IMR-90 (cell line): ENCODE results near the gene KRTAP10-1. TPM values are rescaled to one million over a fixed set of nuclear protein-coding genes. Genes with fewer than 3 reads are reported as not detected.

ENCODE experiments used
- ATAC-seq: fragments of 200-7000 bp; cut with Tn5 transposase; 2 replicates; pipeline ENCODE4 v1.9.1; 2020; ENCODE audit warnings: low read depth, mild to moderate bottlenecking, moderate library complexity
- BruUV-seq: library from RNA; stranded (reverse); fragments of 400-500 nt; replicated peaks from 2 replicates; lab custom pipeline; 2021; lab: Mats Ljungman, UMichigan
- CTCF ChIA-PET: fragments of 300-600 bp; formaldehyde crosslinking; extraction: SDS; loops from one replicate; lab custom pipeline; 2021; ENCODE audit warnings: antibody characterized with exemption; lab: Yijun Ruan, JAX
- POLR2A ChIA-PET: fragments of 300-600 bp; sonication (Branson Sonifier 250); formaldehyde crosslinking; loops from one replicate; lab custom pipeline; 2022; ENCODE audit warnings: antibody characterized with exemption; ENCODE audit not compliant: unreplicated experiment; lab: Charles Lee
- DNase-seq: peaks from one replicate; pipeline ENCODE4 v3.0.0; 2013
- H2AFZ ChIP-seq: replicated peaks from 2 replicates; pipeline ENCODE3; 2013; ENCODE audit warnings: low read length, mild to moderate bottlenecking; ENCODE audit not compliant: poor library complexity
- H2AK5ac ChIP-seq: 2 replicates; pipeline ENCODE4 v1.6.1; 2013; ENCODE audit warnings: low read depth, low read length, inconsistent platforms
- H2AK9ac ChIP-seq: replicated peaks from 2 replicates; pipeline ENCODE3; 2013; ENCODE audit warnings: mild to moderate bottlenecking, low read depth, low read length, moderate library complexity; ENCODE audit not compliant: poor library complexity
- H2BK120ac ChIP-seq: 2 replicates; pipeline ENCODE4 v1.6.1; 2013; ENCODE audit warnings: low read depth, low read length, inconsistent platforms
- H2BK15ac ChIP-seq: 3 replicates; pipeline ENCODE4 v1.6.1; 2013; ENCODE audit warnings: low read depth, low read length, inconsistent platforms
- H2BK20ac ChIP-seq: 2 replicates; pipeline ENCODE4 v1.6.1; 2013; ENCODE audit warnings: low read depth, mild to moderate bottlenecking, inconsistent platforms, low read length, moderate library complexity
- H2BK5ac ChIP-seq: 2 replicates; pipeline ENCODE4 v1.6.1; 2013; ENCODE audit warnings: mild to moderate bottlenecking, low read depth, low read length, inconsistent platforms; ENCODE audit not compliant: poor library complexity, severe bottlenecking
- H3K14ac ChIP-seq: replicated peaks from 2 replicates; pipeline ENCODE4 v1.6.1; 2013; ENCODE audit warnings: low read depth, low read length, inconsistent platforms
- H3K18ac ChIP-seq: 2 replicates; pipeline ENCODE4 v1.6.1; 2013; ENCODE audit warnings: low read depth, low read length, control low read depth
- H3K23ac ChIP-seq: 2 replicates; pipeline ENCODE4 v1.6.1; 2013; ENCODE audit warnings: low read depth, low read length, inconsistent platforms
- H3K27ac ChIP-seq: 2 replicates; pipeline ENCODE4 v1.5.1; 2013; ENCODE audit warnings: mild to moderate bottlenecking, control low read depth, low read length; ENCODE audit not compliant: insufficient read depth
- H3K27me3 ChIP-seq: 2 replicates; pipeline ENCODE4 v1.6.1; 2013; ENCODE audit warnings: low read length; ENCODE audit not compliant: control insufficient read depth, insufficient read depth
- H3K36me3 ChIP-seq: 2 replicates; pipeline ENCODE4 v1.6.1; 2013; ENCODE audit warnings: low read length, mixed read lengths; ENCODE audit not compliant: control insufficient read depth, insufficient read depth
- H3K4ac ChIP-seq: 2 replicates; pipeline ENCODE4 v1.6.1; 2013; ENCODE audit warnings: low read depth, low read length, inconsistent platforms
- H3K4me1 ChIP-seq: 2 replicates; pipeline ENCODE4 v1.6.1; 2013; ENCODE audit warnings: low read length, mixed read lengths; ENCODE audit not compliant: control insufficient read depth, insufficient read depth
- H3K4me2 ChIP-seq: 2 replicates; pipeline ENCODE4 v1.6.1; 2013; ENCODE audit warnings: low read depth, mild to moderate bottlenecking, control low read depth, low read length, moderate library complexity
- H3K4me3 ChIP-seq: 2 replicates; pipeline ENCODE4 v1.5.1; 2013; ENCODE audit warnings: low read depth, mild to moderate bottlenecking, control low read depth, low read length, moderate library complexity; ENCODE audit not compliant: insufficient read depth
- H3K56ac ChIP-seq: 2 replicates; pipeline ENCODE4 v1.6.1; 2013; ENCODE audit warnings: low read length, inconsistent platforms; ENCODE audit not compliant: insufficient read depth; ENCODE audit errors: extremely low read depth
- H3K79me1 ChIP-seq, 2 experiments: 2 replicates each; pipeline ENCODE4 v1.6.1; 2013; ENCODE audit warnings: low read length in 2 of 2, inconsistent platforms in 1 of 2, low read depth in 1 of 2
- H3K9ac ChIP-seq: 2 replicates; pipeline ENCODE4 v1.6.1; 2013; ENCODE audit warnings: low read depth, low read length, control low read depth
- H3K9me1 ChIP-seq: 2 replicates; pipeline ENCODE4 v1.6.1; 2013; ENCODE audit warnings: low read length, inconsistent platforms; ENCODE audit not compliant: insufficient read depth
- H3K9me3 ChIP-seq: 2 replicates; pipeline ENCODE4 v1.6.1; 2013; ENCODE audit warnings: low read length; ENCODE audit not compliant: control insufficient read depth, insufficient read depth
- H4K20me1 ChIP-seq: 2 replicates; pipeline ENCODE4 v1.6.1; 2013; ENCODE audit warnings: low read length, inconsistent platforms; ENCODE audit not compliant: insufficient read depth
- H4K5ac ChIP-seq: 2 replicates; pipeline ENCODE4 v1.6.1; 2013; ENCODE audit warnings: mild to moderate bottlenecking, low read depth, low read length, control low read depth
- H4K8ac ChIP-seq, 2 experiments: 2 replicates each; pipeline ENCODE4 v1.6.1; 2013; ENCODE audit warnings: low read depth in 2 of 2, low read length in 2 of 2, control low read depth in 1 of 2, inconsistent platforms in 1 of 2
- H4K91ac ChIP-seq: 2 replicates; pipeline ENCODE4 v1.6.1; 2013; ENCODE audit warnings: low read depth, low read length, inconsistent platforms; ENCODE audit not compliant: insufficient read depth
- BHLHE40 ChIP-seq: fragments of 150-350 bp; IDR thresholded peaks from 2 replicates; pipeline ENCODE4 v1.6.1; 2016; ENCODE audit warnings: mild to moderate bottlenecking, low read depth, low read length
- CEBPB ChIP-seq: IDR thresholded peaks from 2 replicates; pipeline ENCODE4 v1.6.1; 2012; ENCODE audit warnings: low read depth, low read length, improper control_type of control experiment
- CHD1 ChIP-seq: IDR thresholded peaks from 2 replicates; pipeline ENCODE4 v1.6.1; 2012; ENCODE audit warnings: low read depth, low read length, improper control_type of control experiment
- FOS ChIP-seq: fragments of 150-350 bp; IDR thresholded peaks from 2 replicates; pipeline ENCODE4 v1.6.1; 2016; ENCODE audit warnings: low read depth, low read length
- MAFK ChIP-seq: IDR thresholded peaks from 2 replicates; pipeline ENCODE4 v1.6.1; 2012; ENCODE audit warnings: low read depth, low read length, improper control_type of control experiment
- MAZ ChIP-seq: IDR thresholded peaks from 2 replicates; pipeline ENCODE4 v1.6.1; 2012; ENCODE audit warnings: low read depth, mild to moderate bottlenecking, low read length, improper control_type of control experiment, moderate library complexity, borderline replicate concordance
- MXI1 ChIP-seq: IDR thresholded peaks from 2 replicates; pipeline ENCODE4 v1.6.1; 2012; ENCODE audit warnings: low read depth, mild to moderate bottlenecking, low read length, moderate library complexity, borderline replicate concordance
- NFE2L2 ChIP-seq: fragments of 150-350 bp; IDR thresholded peaks from 2 replicates; pipeline ENCODE4 v1.6.1; 2016; ENCODE audit warnings: low read depth, mild to moderate bottlenecking, low read length
- POLR2A ChIP-seq: IDR thresholded peaks from 2 replicates; pipeline ENCODE4 v1.6.1; 2012; ENCODE audit warnings: mild to moderate bottlenecking, low read depth, low read length
- RAD21 ChIP-seq: IDR thresholded peaks from 2 replicates; pipeline ENCODE4 v1.6.1; 2012; ENCODE audit warnings: low read length, improper control_type of control experiment
- RCOR1 ChIP-seq: IDR thresholded peaks from 2 replicates; pipeline ENCODE4 v1.6.1; 2012; ENCODE audit warnings: mild to moderate bottlenecking, low read length, improper control_type of control experiment; ENCODE audit not compliant: insufficient replicate concordance
- RFX5 ChIP-seq: IDR thresholded peaks from 2 replicates; pipeline ENCODE4 v1.8.0; 2012; ENCODE audit warnings: low read depth, mild to moderate bottlenecking, low read length, moderate library complexity
- SMC3 ChIP-seq: fragments of 150-350 bp; IDR thresholded peaks from 2 replicates; pipeline ENCODE4 v1.6.1; 2016; ENCODE audit warnings: low read depth, mild to moderate bottlenecking, antibody characterized with exemption, low read length, moderate library complexity
- WGBS, 2 experiments: methylation state at CpG; one replicate each; pipeline versions ENCODE4 v1.1.5 to v1.1.7; 2013; ENCODE audit warnings: missing lambda C conversion rate in 2 of 2; ENCODE audit not compliant: insufficient read length in 1 of 2; ENCODE audit errors: extremely low coverage in 2 of 2; 5-methylcytosine and 5-hydroxymethylcytosine counted together
- dilution Hi-C: fragments of 300-500 bp; cut with HindIII; formaldehyde crosslinking; loops from one replicate; pipeline ENCODE4 v1.14.3; 2018; ENCODE audit warnings: low sequenced_read_pairs; ENCODE audit not compliant: unreplicated experiment
- in situ Hi-C: fragments of 300-500 bp; cut with MboI; formaldehyde crosslinking; loops from 3 replicates; pipeline ENCODE4 v1.14.3; 2019; ENCODE audit warnings: low sequenced_read_pairs, inconsistent platforms, mixed read lengths
- intact Hi-C: fragments of 100-400 bp; cut with micrococcal nuclease; formaldehyde crosslinking; loops from 2 replicates; pipeline ENCODE4 v1.10.0; 2022
- polyA plus RNA-seq, 3 experiments: library from polyadenylated mRNA; depleted of rRNA; stranded (reverse); fragments of >200 nt; gene quantifications; 2 replicates each; pipeline ENCODE4 v1.2.3, GENCODE V29; 2012; ENCODE audit warnings: low replicate concordance in 1 of 3
- total RNA-seq: library from RNA; depleted of rRNA; stranded (reverse); fragments of >200 nt; gene quantifications from 2 replicates; pipeline ENCODE4 v1.2.3, GENCODE V29; 2012
- TF ChIP-seq, protein P1 (sequence below): fragments of 150-350 bp; IDR thresholded peaks from 2 replicates; pipeline ENCODE4 v1.6.1; 2017; ENCODE audit warnings: mild to moderate bottlenecking, antibody characterized with exemption, low read length, low read depth
- TF ChIP-seq, protein P2 (sequence below): fragments of 150-350 bp; IDR thresholded peaks from 2 replicates; pipeline ENCODE4 v1.6.1; 2016; ENCODE audit warnings: low read depth, mild to moderate bottlenecking, low read length, moderate library complexity, borderline replicate concordance

Gene KRTAP10-1
- total and polyA plus RNA-seq, 2 of the 4 experiments (the other 2 are of a cell fraction) = not detected

- H4K20me1 ChIP-seq = no peaks in the 10 kb centered on the region
- H3K27ac ChIP-seq = no peak overlapping the region
- peaks cover 2% of the 10 kb centered on the region for H3K9me3 ChIP-seq
- no peak for ATAC-seq
- H4K91ac ChIP-seq = no peak overlapping the region
- WGBS, 2 experiments = no CpG with 5 or more reads among the region's 1 CpG
- no peak overlapping the region for H2AK5ac ChIP-seq
- no peak overlapping the region for H2BK120ac ChIP-seq
- H3K23ac ChIP-seq = no peak overlapping the region
- no TSS peak for BruUV-seq
- H3K4me2 ChIP-seq = no peak overlapping the region
- no peak overlapping the region for H4K5ac ChIP-seq
- no peak overlapping the region for H3K4ac ChIP-seq
- DNase-seq = no peak
- H2BK20ac ChIP-seq = no peak overlapping the region
- H2BK5ac ChIP-seq = no peak overlapping the region
- no peaks in the 10 kb centered on the region for H3K4me1 ChIP-seq
- H3K18ac ChIP-seq = no peak overlapping the region
- dilution Hi-C loops (no loop called here), in situ Hi-C loops (no loop called here), intact Hi-C loops (no loop called here)
- H2AK9ac ChIP-seq = no peak overlapping the region
- H4K8ac ChIP-seq = no peak overlapping the region
- H3K9me1 ChIP-seq = no peaks in the 10 kb centered on the region
- CTCF ChIA-PET = no interaction called here
- H3K4me3 ChIP-seq = no peak overlapping the region
- no peaks in the 10 kb centered on the region for H3K79me1 ChIP-seq
- no peak overlapping the region for H3K56ac ChIP-seq
- no peak overlapping the region for H3K9ac ChIP-seq
- no peak overlapping the region for H3K14ac ChIP-seq
- H2AFZ ChIP-seq = no peak overlapping the region
- POLR2A ChIA-PET = no interaction called here
- TF ChIP-seq MAZ (no peak), RAD21 (no peak), MXI1 (no peak), MAFK (no peak), RCOR1 (no peak), BHLHE40 (no peak), POLR2A (no peak), RFX5 (no peak), SMC3 (no peak), FOS (no peak), NFE2L2 (no peak), CEBPB (no peak), CHD1 (no peak)
- TF ChIP-seq, protein P1, sequence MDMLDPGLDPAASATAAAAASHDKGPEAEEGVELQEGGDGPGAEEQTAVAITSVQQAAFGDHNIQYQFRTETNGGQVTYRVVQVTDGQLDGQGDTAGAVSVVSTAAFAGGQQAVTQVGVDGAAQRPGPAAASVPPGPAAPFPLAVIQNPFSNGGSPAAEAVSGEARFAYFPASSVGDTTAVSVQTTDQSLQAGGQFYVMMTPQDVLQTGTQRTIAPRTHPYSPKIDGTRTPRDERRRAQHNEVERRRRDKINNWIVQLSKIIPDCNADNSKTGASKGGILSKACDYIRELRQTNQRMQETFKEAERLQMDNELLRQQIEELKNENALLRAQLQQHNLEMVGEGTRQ = no peak
- TF ChIP-seq, protein P2, sequence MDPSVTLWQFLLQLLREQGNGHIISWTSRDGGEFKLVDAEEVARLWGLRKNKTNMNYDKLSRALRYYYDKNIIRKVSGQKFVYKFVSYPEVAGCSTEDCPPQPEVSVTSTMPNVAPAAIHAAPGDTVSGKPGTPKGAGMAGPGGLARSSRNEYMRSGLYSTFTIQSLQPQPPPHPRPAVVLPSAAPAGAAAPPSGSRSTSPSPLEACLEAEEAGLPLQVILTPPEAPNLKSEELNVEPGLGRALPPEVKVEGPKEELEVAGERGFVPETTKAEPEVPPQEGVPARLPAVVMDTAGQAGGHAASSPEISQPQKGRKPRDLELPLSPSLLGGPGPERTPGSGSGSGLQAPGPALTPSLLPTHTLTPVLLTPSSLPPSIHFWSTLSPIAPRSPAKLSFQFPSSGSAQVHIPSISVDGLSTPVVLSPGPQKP = no peak
- peaks cover 3% of the 10 kb centered on the region for H3K27me3 ChIP-seq
- no peak overlapping the region for H2BK15ac ChIP-seq
- H3K36me3 ChIP-seq = no peaks in the 10 kb centered on the region
Measured at GRCh38 chr21:44542716-44543115, 2.7 kb upstream of the KRTAP10-1 start.
